GM23338 (cell line): Measurements from ENCODE around the gene AP2A2.

ENCODE experiments used
- CTCF ChIP-seq, 2 experiments: fragments of 200-600 bp in 1 of 2; sonication (generic) in 1 of 2; conservative IDR thresholded peaks; 2 replicates each; pipeline versions ENCODE4 v1.5.1 to v1.6.1; 2016 to 2017; ENCODE audit warnings: antibody characterized with exemption in 2 of 2, low read depth in 2 of 2, mild to moderate bottlenecking in 2 of 2, moderate library complexity in 1 of 2
- EZH2 ChIP-seq: fragments of 200-600 bp; sonication (generic); IDR thresholded peaks from one replicate; pipeline ENCODE4 v1.8.0; 2017; ENCODE audit warnings: antibody characterized with exemption, mild to moderate bottlenecking, low read depth; ENCODE audit not compliant: unreplicated experiment
- REST ChIP-seq: IDR thresholded peaks from one replicate; pipeline ENCODE4 v1.6.1; 2018; ENCODE audit warnings: antibody characterized with exemption; ENCODE audit not compliant: unreplicated experiment

GRCh38 chr11:1019321-1019910, 93.7 kb downstream of the AP2A2 start:
- TF ChIP-seq CTCF (conservative IDR thresholded peaks at IDR 0.05; ENCODE audit: low read depth in 2 of 2) = no peak
- TF ChIP-seq EZH2 = no peak
- no peak for TF ChIP-seq REST
